ENCODE data around the gene SPACA6. TPM values are rescaled to one million over a fixed set of nuclear protein-coding genes. Genes with fewer than 3 reads are reported as not detected.

Gene SPACA6
- total RNA-seq, 1 donor from 2014 or later, result 28.9 TPM

GRCh38 chr19:51708811-51709210 lies 15.7 kb downstream of the SPACA6 start:
- TF ChIP-seq CTCF (IDR thresholded peaks at IDR 0.05; ENCODE audit: unreplicated experiment), result no peak
- no peak for DNase-seq (ENCODE audit: low spot score, unreplicated experiment)
- no peaks in the 10 kb centered on the region for H3K9me3 Mint-ChIP-seq (ENCODE audit: low read depth)
- H3K36me3 Mint-ChIP-seq (ENCODE audit: insufficient read depth), result peaks cover 16% of the 10 kb centered on the region
- no peak overlapping the region for H3K4me3 Mint-ChIP-seq (ENCODE audit: low read depth)
- H3K4me1 Mint-ChIP-seq (ENCODE audit: low read depth), result peaks cover 15% of the 10 kb centered on the region
- no peak overlapping the region for H3K27ac Mint-ChIP-seq
- H3K27me3 Mint-ChIP-seq, result peaks cover 31% of the 10 kb centered on the region

- peaks cover 31% of the 10 kb centered on the region for H3K27me3 Mint-ChIP-seq
- no peaks in the 10 kb centered on the region for H3K9me3 Mint-ChIP-seq (ENCODE audit: low read depth)
- no peak overlapping the region for H3K27ac Mint-ChIP-seq
- no peak overlapping the region for H3K4me3 Mint-ChIP-seq (ENCODE audit: low read depth)
- no peak for TF ChIP-seq CTCF (IDR thresholded peaks at IDR 0.05; ENCODE audit: unreplicated experiment)
- no peak for DNase-seq (ENCODE audit: low spot score, unreplicated experiment)
- H3K4me1 Mint-ChIP-seq (ENCODE audit: low read depth), result peaks cover 12% of the 10 kb centered on the region
- peaks cover 16% of the 10 kb centered on the region for H3K36me3 Mint-ChIP-seq (ENCODE audit: insufficient read depth)
These were observed 16.4 kb downstream of the SPACA6 start for GRCh38 chr19:51709575-51709974.

GRCh38 chr19:51710163-51710562 lies 17.0 kb downstream of the SPACA6 start:
- TF ChIP-seq CTCF (IDR thresholded peaks at IDR 0.05; ENCODE audit: unreplicated experiment), result no peak
- Mint-ChIP-seq H3K27me3 (peaks cover 33% of the 10 kb centered on the region), H3K9me3 (ENCODE audit: low read depth) (no peaks in the 10 kb centered on the region), H3K27ac (no peak overlapping the region), H3K4me3 (ENCODE audit: low read depth) (no peak overlapping the region), H3K36me3 (ENCODE audit: insufficient read depth) (peaks cover 15% of the 10 kb centered on the region), H3K4me1 (ENCODE audit: low read depth) (peaks cover 9% of the 10 kb centered on the region)
- no peak for DNase-seq (ENCODE audit: low spot score, unreplicated experiment)

GRCh38 chr19:51711702-51712101 lies 18.6 kb downstream of the SPACA6 start:
- H3K4me1 Mint-ChIP-seq (ENCODE audit: low read depth), result peaks cover 2% of the 10 kb centered on the region
- H3K36me3 Mint-ChIP-seq (ENCODE audit: insufficient read depth), result peaks cover 5% of the 10 kb centered on the region
- DNase-seq (ENCODE audit: low spot score, unreplicated experiment), result no peak
- H3K4me3 Mint-ChIP-seq (ENCODE audit: low read depth), result no peak overlapping the region
- H3K27ac Mint-ChIP-seq, result no peak overlapping the region
- peaks cover 48% of the 10 kb centered on the region for H3K27me3 Mint-ChIP-seq
- TF ChIP-seq CTCF (IDR thresholded peaks at IDR 0.05; ENCODE audit: unreplicated experiment), result no peak
- no peaks in the 10 kb centered on the region for H3K9me3 Mint-ChIP-seq (ENCODE audit: low read depth)

- TF ChIP-seq CTCF (IDR thresholded peaks at IDR 0.05; ENCODE audit: unreplicated experiment), result peak; percentile 54
- Mint-ChIP-seq H3K4me1 (ENCODE audit: low read depth) (no peaks in the 10 kb centered on the region), H3K27ac (no peak overlapping the region), H3K36me3 (ENCODE audit: insufficient read depth) (peaks cover under 1% of the 10 kb centered on the region), H3K9me3 (ENCODE audit: low read depth) (no peaks in the 10 kb centered on the region), H3K4me3 (ENCODE audit: low read depth) (no peak overlapping the region), H3K27me3 (peaks cover 57% of the 10 kb centered on the region)
- DNase-seq (ENCODE audit: low spot score, unreplicated experiment), result no peak
These were observed 19.4 kb downstream of the SPACA6 start for GRCh38 chr19:51712461-51713081.

Data from progenitor cell of endocrine pancreas (in vitro differentiated cells).